ENCODE results near the gene THSD4. TPM values are rescaled to one million over a fixed set of nuclear protein-coding genes. Genes with fewer than 3 reads are reported as not detected.
A peak's percentile ranks its signal among the peaks of the same experiment; 100 is the strongest.

Gene THSD4
- total RNA-seq, 4 donors from 2014 or later: 39.4 to 232 (median 127) TPM

- Histone ChIP-seq H3K9me3 (no peaks in the 10 kb centered on the region), H3K27me3 (no peaks in the 10 kb centered on the region), H3K4me3 (no peak overlapping the region), H3K36me3 (no peaks in the 10 kb centered on the region), H3K27ac (peak overlapping the region; percentile 33 to 76 (median 71)), H3K4me1 (peaks cover 16 to 70% (median 30%) of the 10 kb centered on the region in 3 donors)
- DNase-seq: no peak
- TF ChIP-seq POLR2A (IDR thresholded peaks at IDR 0.05): no peak
- no peak for TF ChIP-seq CTCF (IDR thresholded peaks at IDR 0.05)
- intact Hi-C loops (cut with DNase I): no loop called here
- WGBS, 2 donors: 31 to 79% methylated on average over 2 of the region's 4 CpGs
Observed at GRCh38 chr15:71708051-71708429, 592.8 kb downstream of the THSD4 start.

- DNase-seq: no peak
- WGBS, 2 donors: 45 to 66% methylated on average over 11 of the region's 11 CpGs
- Histone ChIP-seq H3K36me3 (no peaks in the 10 kb centered on the region), H3K27me3 (no peaks in the 10 kb centered on the region), H3K4me3 (no peak overlapping the region), H3K9me3 (no peaks in the 10 kb centered on the region), H3K4me1 (peaks cover 16 to 70% (median 30%) of the 10 kb centered on the region in 3 donors), H3K27ac (peak overlapping the region in 3 of 4 donors; percentile 70 to 76 (median 72))
- TF ChIP-seq POLR2A (IDR thresholded peaks at IDR 0.05): no peak
- TF ChIP-seq CTCF (IDR thresholded peaks at IDR 0.05): no peak
- intact Hi-C loops (cut with DNase I): no loop called here
Observed at GRCh38 chr15:71708741-71709140, 593.5 kb downstream of the THSD4 start.

GRCh38 chr15:71709808-71710418 is 594.6 kb downstream of the THSD4 start:
- no peak for DNase-seq

GRCh38 chr15:71712182-71712581 is 596.9 kb downstream of the THSD4 start:
- TF ChIP-seq CTCF (IDR thresholded peaks at IDR 0.05): no peak
- TF ChIP-seq POLR2A (IDR thresholded peaks at IDR 0.05): no peak
- H3K36me3 ChIP-seq: no peaks in the 10 kb centered on the region
- H3K9me3 ChIP-seq: no peaks in the 10 kb centered on the region
- no peak overlapping the region for H3K4me3 ChIP-seq
- H3K4me1 ChIP-seq: peaks cover 16 to 66% (median 28%) of the 10 kb centered on the region in 3 donors
- H3K27me3 ChIP-seq: no peaks in the 10 kb centered on the region
- peak overlapping the region in 2 of 4 donors; percentile 19 to 44 for H3K27ac ChIP-seq
- no peak for DNase-seq
- intact Hi-C loops (cut with DNase I): no loop called here

More at GRCh38 chr15:71709808-71710418, 594.6 kb downstream of the THSD4 start:
- H3K4me1 ChIP-seq: peaks cover 16 to 68% (median 30%) of the 10 kb centered on the region in 3 donors
- H3K9me3 ChIP-seq: no peaks in the 10 kb centered on the region
- no peak overlapping the region for H3K4me3 ChIP-seq
- 27% methylated on average over 3 of the region's 3 CpGs for WGBS, 2 donors
- intact Hi-C loops (cut with DNase I): no loop called here
- no peaks in the 10 kb centered on the region for H3K27me3 ChIP-seq
- no peak for TF ChIP-seq CTCF (IDR thresholded peaks at IDR 0.05)
- TF ChIP-seq POLR2A (IDR thresholded peaks at IDR 0.05): no peak
- H3K27ac ChIP-seq: peak overlapping the region in 3 of 4 donors; percentile 15 to 72 (median 70)
- H3K36me3 ChIP-seq: no peaks in the 10 kb centered on the region

GRCh38 chr15:71713191-71713809 is 598.0 kb downstream of the THSD4 start:
- no peak for TF ChIP-seq CTCF (IDR thresholded peaks at IDR 0.05)
- no peak for TF ChIP-seq POLR2A (IDR thresholded peaks at IDR 0.05)
- Histone ChIP-seq H3K4me3 (no peak overlapping the region), H3K27ac (peak overlapping the region in 1 of 4 donors; percentile 44), H3K9me3 (no peaks in the 10 kb centered on the region), H3K36me3 (no peaks in the 10 kb centered on the region), H3K27me3 (no peaks in the 10 kb centered on the region), H3K4me1 (peaks cover 9 to 56% (median 21%) of the 10 kb centered on the region in 3 donors)
- no peak for DNase-seq
- WGBS, 2 donors: 68 to 74% methylated on average over 5 of the region's 5 CpGs
- intact Hi-C loops (cut with DNase I): no loop called here
